Measurements from ENCODE around the gene CPT2.

The CPT2 gene

GRCh38 chr1:53196485-53197290 lies at the start of gene CPT2:
TSS of gene CPT2 (plus strand) at chr1:53196824. CDS start at chr1:53196944, 120 bp downstream.
- DNase-seq = peak; percentile 21 to 94 (median 82)

- DNase-seq = no peak
Measured at GRCh38 chr1:53147174-53147573, 49.5 kb upstream of the CPT2 start.

- no peak for DNase-seq
Measured at GRCh38 chr1:53148123-53148522, 48.5 kb upstream of the CPT2 start.

- no peak for DNase-seq
Measured at GRCh38 chr1:53153752-53154151, 42.9 kb upstream of the CPT2 start.

GRCh38 chr1:53154859-53155438 lies 41.7 kb upstream of the CPT2 start:
- no peak for DNase-seq

GRCh38 chr1:53155534-53155933 lies 41.1 kb upstream of the CPT2 start:
- DNase-seq = no peak

- no peak for DNase-seq
Measured at GRCh38 chr1:53155945-53156344, 40.7 kb upstream of the CPT2 start.

GRCh38 chr1:53156783-53157182 lies 39.8 kb upstream of the CPT2 start:
- no peak for DNase-seq

- DNase-seq = no peak
Measured at GRCh38 chr1:53158900-53159299, 37.7 kb upstream of the CPT2 start.

- no peak for DNase-seq
Measured at GRCh38 chr1:53160924-53161378, 35.7 kb upstream of the CPT2 start.

GRCh38 chr1:53162621-53163020 lies 34.0 kb upstream of the CPT2 start:
- no peak for DNase-seq

- no peak for DNase-seq
Measured at GRCh38 chr1:53163291-53163768, 33.3 kb upstream of the CPT2 start.

- no peak for DNase-seq
Measured at GRCh38 chr1:53165408-53165961, 31.1 kb upstream of the CPT2 start.

GRCh38 chr1:53166366-53166765 lies 30.3 kb upstream of the CPT2 start:
- DNase-seq = no peak

- DNase-seq = no peak
Measured at GRCh38 chr1:53166912-53167311, 29.7 kb upstream of the CPT2 start.

- no peak for DNase-seq
Measured at GRCh38 chr1:53172426-53173128, 24.0 kb upstream of the CPT2 start.

GRCh38 chr1:53174971-53175913 lies 21.4 kb upstream of the CPT2 start:
- DNase-seq = no peak

- peak in 9 of 56 donors; percentile 4 to 22 (median 12) for DNase-seq
Measured at GRCh38 chr1:53176452-53177208, 20.0 kb upstream of the CPT2 start.

GRCh38 chr1:53180226-53180625 lies 16.4 kb upstream of the CPT2 start:
- DNase-seq = no peak

- DNase-seq = no peak
Measured at GRCh38 chr1:53180951-53181350, 15.7 kb upstream of the CPT2 start.

All from amygdala (tissue), 56 donors.